ENCODE data around the gene CEP57L1. TPM values are rescaled to one million over a fixed set of nuclear protein-coding genes. Genes with fewer than 3 reads are reported as not detected.
"Not testable (repeated sequence)": the region's sequence is repeated elsewhere in the genome, so short reads cannot be mapped to it uniquely, and the experiment has no call there.

CEP57L1 gene
- total RNA-seq, 1 donor: 41.3 TPM

- DNase-seq (ENCODE audit: low read depth): no peak
- H3K4me3 ChIP-seq (ENCODE audit: low read depth, low read length): no peak overlapping the region
- no peak for TF ChIP-seq CTCF (IDR thresholded peaks at IDR 0.05; ENCODE audit: insufficient read depth, low read length)
Observed at GRCh38 chr6:109102762-109103161, 7.5 kb downstream of the CEP57L1 start.

DNA sequence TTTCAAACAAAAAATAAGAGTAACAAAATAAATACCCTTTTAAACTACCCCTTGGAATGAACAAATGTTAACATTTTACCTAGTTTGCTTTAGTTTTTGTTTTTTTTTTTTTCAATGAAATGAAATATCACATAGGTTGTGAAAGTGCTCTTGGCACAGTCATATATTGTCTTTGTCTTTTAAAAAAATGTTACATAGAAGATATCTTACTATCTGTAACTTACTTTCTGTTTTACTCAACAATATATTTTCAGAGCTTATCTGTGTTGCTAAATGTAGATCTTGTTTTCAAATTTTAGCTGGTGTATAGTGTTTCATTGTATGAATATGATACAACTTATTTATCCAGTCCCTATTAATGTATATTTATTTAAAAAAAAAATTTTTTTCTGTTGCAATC is 8.6 kb downstream of the CEP57L1 start:
- DNase-seq (ENCODE audit: low read depth): no peak
- no peak for TF ChIP-seq CTCF (IDR thresholded peaks at IDR 0.05; ENCODE audit: insufficient read depth, low read length)

DNA sequence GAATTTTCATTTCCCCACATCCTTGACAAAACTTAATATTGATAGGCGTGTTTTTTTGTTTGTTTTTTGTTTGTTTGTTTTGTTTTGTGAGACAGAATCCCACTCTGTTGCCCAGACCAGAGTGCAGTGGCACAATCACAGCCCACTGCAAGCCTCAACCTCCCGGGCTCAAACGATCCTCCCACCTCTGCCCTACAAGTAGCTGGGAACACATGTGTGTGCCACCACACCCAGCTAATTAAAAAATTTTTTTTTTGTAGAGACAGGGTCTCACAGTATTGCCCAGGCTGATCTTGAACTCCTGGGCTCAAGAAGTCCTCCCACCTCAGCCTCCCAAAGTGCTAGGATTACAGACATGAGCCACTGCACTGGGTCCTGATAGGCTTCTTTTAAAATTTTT is 9.2 kb downstream of the CEP57L1 start:
- no peak overlapping the region for H3K4me3 ChIP-seq (ENCODE audit: low read depth, low read length)
- DNase-seq (ENCODE audit: low read depth): no peak
- no peak for TF ChIP-seq CTCF (IDR thresholded peaks at IDR 0.05; ENCODE audit: insufficient read depth, low read length)

More for the DNA sequence above, 8.6 kb downstream of the CEP57L1 start:
- H3K4me3 ChIP-seq (ENCODE audit: low read depth, low read length): no peak overlapping the region

GRCh38 chr6:109105681-109106080 is 10.4 kb downstream of the CEP57L1 start:
- DNase-seq (ENCODE audit: low read depth): no peak
- no peak overlapping the region for H3K4me3 ChIP-seq (ENCODE audit: low read depth, low read length)
- TF ChIP-seq CTCF (IDR thresholded peaks at IDR 0.05; ENCODE audit: insufficient read depth, low read length): no peak

- H3K4me3 ChIP-seq (ENCODE audit: low read depth, low read length): not testable (repeated sequence)
Observed at GRCh38 chr6:109109663-109110062, 14.4 kb downstream of the CEP57L1 start.

DNA sequence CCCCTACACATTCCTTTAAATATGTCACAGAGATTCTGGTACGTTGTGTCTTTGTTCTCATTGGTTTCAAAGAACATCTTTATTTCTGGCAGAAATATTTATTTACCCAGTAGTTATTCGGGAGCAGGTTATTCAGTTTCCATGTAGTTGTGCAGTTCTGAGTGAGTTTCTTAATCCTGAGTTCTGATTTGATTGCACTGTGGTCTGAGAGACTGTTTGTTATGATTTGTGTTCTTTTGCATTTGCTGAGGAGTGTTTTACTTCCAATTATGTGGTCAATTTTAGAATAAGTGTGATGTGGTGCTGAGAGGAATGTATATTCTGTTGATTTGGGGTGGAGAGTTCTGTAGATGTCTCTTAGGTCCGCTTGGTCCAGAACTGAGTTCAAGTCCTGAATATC is 17.4 kb downstream of the CEP57L1 start:
- DNase-seq (ENCODE audit: low read depth); H3K4me3 ChIP-seq (ENCODE audit: low read depth, low read length): not testable (repeated sequence)

More at GRCh38 chr6:109109663-109110062, 14.4 kb downstream of the CEP57L1 start:
- DNase-seq (ENCODE audit: low read depth): not testable (repeated sequence)

- no peak for TF ChIP-seq CTCF (IDR thresholded peaks at IDR 0.05; ENCODE audit: insufficient read depth, low read length)
- no peak overlapping the region for H3K4me3 ChIP-seq (ENCODE audit: low read depth, low read length)
- DNase-seq (ENCODE audit: low read depth): no peak
Observed at GRCh38 chr6:109117346-109118035, 22.2 kb downstream of the CEP57L1 start.

DNA sequence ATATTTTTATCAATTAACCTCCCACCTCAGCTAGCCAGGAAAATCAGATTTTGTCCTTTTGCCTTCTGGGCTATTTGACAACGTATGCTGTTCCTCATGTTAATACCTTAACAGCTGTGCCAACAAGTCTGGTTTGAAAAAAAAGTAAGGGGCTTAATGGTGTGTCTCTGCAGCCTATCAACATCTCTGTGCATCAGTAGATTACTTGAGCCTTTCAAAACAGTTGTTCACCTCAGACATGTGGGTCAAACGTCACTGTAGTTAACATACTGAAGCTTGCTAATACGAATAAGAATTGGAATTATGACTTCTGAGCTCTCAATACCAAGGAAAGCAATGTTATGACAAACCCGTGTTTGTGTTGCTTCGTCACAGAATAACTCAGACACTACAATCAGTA is 23.0 kb downstream of the CEP57L1 start:
- no peak for TF ChIP-seq CTCF (IDR thresholded peaks at IDR 0.05; ENCODE audit: insufficient read depth, low read length)
- no peak overlapping the region for H3K4me3 ChIP-seq (ENCODE audit: low read depth, low read length)
- peak; percentile 16 for DNase-seq (ENCODE audit: low read depth)

Data from fibroblast of the aortic adventitia (primary cell).